C4-2B (cell line): Measurements from ENCODE around the gene TRAPPC3.

Experiments used
- CTCF ChIP-seq: fragments of 450-650 bp; conservative IDR thresholded peaks from 2 replicates; pipeline ENCODE4 v1.5.1; 2017; ENCODE audit warnings: mild to moderate bottlenecking
- ZFX ChIP-seq: fragments of 450-650 bp; IDR thresholded peaks from 2 replicates; pipeline ENCODE4 v1.6.1; 2017

GRCh38 chr1:36149973-36150295 lies 648 bp upstream of the TRAPPC3 start:
- TF ChIP-seq CTCF (no peak), ZFX (no peak)
